Activated CD4-positive, CD25-positive, alpha-beta regulatory T cell (primary cell): Measurements from ENCODE around the gene C9orf57.
"Not testable (repeated sequence)": the region's sequence is repeated elsewhere in the genome, so short reads cannot be mapped to it uniquely, and the experiment has no call there.

Experiments
- DNase-seq, 4 experiments: peaks; one replicate each; lab custom pipeline; 2025; lab: John Stamatoyannopoulos, UW

C9orf57 gene

GRCh38 chr9:72023596-72023995 is 36.8 kb downstream of the C9orf57 start:
- DNase-seq: no peak

GRCh38 chr9:72022841-72023240 is 37.6 kb downstream of the C9orf57 start:
- DNase-seq: no peak

DNA sequence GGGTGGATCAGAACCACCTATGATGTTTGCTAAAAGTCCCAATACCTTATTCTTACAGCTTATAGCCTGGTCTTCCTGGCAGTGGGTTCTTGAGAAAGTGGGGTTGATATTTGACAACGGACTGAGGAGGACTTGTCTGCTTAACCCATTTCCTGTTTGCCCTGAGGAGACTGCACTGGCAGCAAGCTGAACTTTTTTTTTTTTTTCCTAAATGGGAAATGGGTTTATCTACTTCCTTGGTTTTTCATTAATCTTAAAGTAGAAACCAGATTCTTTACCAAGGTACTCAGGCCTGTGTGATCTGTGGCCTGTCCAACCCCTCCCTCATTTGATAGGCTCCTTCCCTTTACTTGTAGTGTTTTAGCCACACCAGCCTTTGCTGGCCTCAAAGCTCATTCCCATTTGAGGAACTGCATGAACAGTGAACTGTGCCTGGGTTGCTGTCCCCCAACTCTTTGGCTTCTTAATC is 47.1 kb downstream of the C9orf57 start:
- DNase-seq: no peak

GRCh38 chr9:72012646-72013045 is 47.8 kb downstream of the C9orf57 start:
- no peak for DNase-seq

- DNase-seq: not testable (repeated sequence)
These were observed 52.7 kb downstream of the C9orf57 start for GRCh38 chr9:72007726-72008125.

GRCh38 chr9:72006501-72006900 is 53.9 kb downstream of the C9orf57 start:
- no peak for DNase-seq

DNA sequence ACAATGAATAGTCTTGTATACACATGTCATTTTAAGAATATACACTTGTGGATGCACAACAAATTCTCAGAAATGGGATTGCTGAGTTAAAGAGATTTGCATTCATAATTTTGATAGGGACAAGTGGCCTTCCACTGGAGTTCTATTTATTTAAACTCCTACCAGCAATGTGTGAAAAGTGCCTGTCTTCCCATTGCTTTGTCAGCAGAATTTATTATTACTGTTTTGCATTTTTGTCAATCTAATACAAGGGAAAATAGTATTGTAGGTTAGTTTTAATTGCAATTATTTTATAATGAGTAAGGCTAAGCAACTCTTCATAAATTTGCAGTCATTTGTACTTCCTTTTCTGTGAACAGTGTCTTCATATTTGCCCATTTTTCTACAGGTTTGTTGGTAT is 55.0 kb downstream of the C9orf57 start:
- DNase-seq: no peak
